K562 (cell line): ENCODE data around the gene GMDS. TPM values are rescaled to one million over a fixed set of nuclear protein-coding genes. Genes with fewer than 3 reads are reported as not detected.

Experiments used
- ATAC-seq: fragments of 200-7000 bp; cut with Tn5 transposase; 3 replicates; pipeline ENCODE4 v1.9.1; 2020; ENCODE audit warnings: moderate library complexity
- BruUV-seq: library from RNA; stranded (reverse); fragments of 400-500 nt; replicated peaks from 2 replicates; lab custom pipeline; 2021; lab: Mats Ljungman, UMichigan
- CTCF ChIA-PET: fragments of 300-600 bp; formaldehyde crosslinking; extraction: SDS; loops from one replicate; lab custom pipeline; 2021; ENCODE audit warnings: low intra/inter-chr PET ratio; lab: Yijun Ruan, JAX
- POLR2A ChIA-PET: fragments of 300-600, 350-650 bp; sonication (Branson Sonifier 250); formaldehyde crosslinking; extraction: SDS; loops from one replicate; lab custom pipeline; 2021; ENCODE audit warnings: antibody characterized with exemption, inconsistent platforms; lab: Yijun Ruan, JAX
- DNase-seq, 4 experiments: peaks; one replicate each; pipeline versions ENCODE4 v3.0.0 to v3.0.0-alpha.2; 2011 to 2018; ENCODE audit warnings: low spot score in 3 of 4, mixed read lengths in 3 of 4; ENCODE audit errors: extremely low read depth in 1 of 4
- FAIRE-seq: peaks from 2 replicates; lab custom pipeline; 2011; peaks lifted over from hg19 to GRCh38; lab: Jason Lieb, UNC
- H2AFZ ChIP-seq: 2 replicates; pipeline ENCODE4 v1.6.0; 2011; ENCODE audit warnings: low read depth, low read length, control low read depth, inconsistent platforms
- H3K27ac ChIP-seq: fragments of 200-600 bp; 3 replicates; pipeline ENCODE4 v1.8.0; 2011; ENCODE audit warnings: low read depth, mild to moderate bottlenecking, control low read depth, inconsistent platforms, low read length, moderate library complexity, mixed read lengths; ENCODE audit errors: extremely low read depth
- H3K27me3 ChIP-seq, 2 experiments: fragments of 300-600 bp in 1 of 2; 2 replicates in 1 of 2; 3 replicates in 1 of 2; pipeline versions ENCODE4 v1.6.0 to v1.8.0; 2011; ENCODE audit warnings: inconsistent platforms in 2 of 2, low read length in 2 of 2, mild to moderate bottlenecking in 1 of 2, mixed read lengths in 1 of 2, moderate library complexity in 1 of 2; ENCODE audit not compliant: control insufficient read depth in 2 of 2, insufficient read depth in 2 of 2
- H3K36me3 ChIP-seq: fragments of 300-600 bp; 3 replicates; pipeline ENCODE4 v1.8.0; 2011; ENCODE audit warnings: mild to moderate bottlenecking, low read length, inconsistent platforms; ENCODE audit not compliant: control insufficient read depth, insufficient read depth
- H3K4me1 ChIP-seq, 2 experiments: fragments of 200-600 bp in 1 of 2; replicated peaks in 1 of 2; 2 replicates in 1 of 2; 3 replicates in 1 of 2; pipeline versions ENCODE4 v1.5.1 to v1.8.0; 2011; ENCODE audit warnings: inconsistent platforms in 2 of 2, low read length in 2 of 2, mild to moderate bottlenecking in 1 of 2, mixed read lengths in 1 of 2, moderate library complexity in 1 of 2; ENCODE audit not compliant: control insufficient read depth in 2 of 2, insufficient read depth in 2 of 2
- H3K4me2 ChIP-seq: 2 replicates; pipeline ENCODE4 v1.6.1; 2011; ENCODE audit warnings: low read length, control low read depth, inconsistent platforms, mixed read lengths; ENCODE audit not compliant: insufficient read depth
- H3K4me3 ChIP-seq: fragments of 200-600 bp; sonication (generic), shearing (Covaris generic); 2 replicates; pipeline ENCODE4 v1.5.1; 2016; ENCODE audit warnings: control low read depth, inconsistent platforms
- H3K79me2 ChIP-seq: fragments of 200-600 bp; 3 replicates; pipeline ENCODE4 v1.8.0; 2011; ENCODE audit warnings: low read length, inconsistent platforms; ENCODE audit not compliant: control insufficient read depth, insufficient read depth
- H3K9ac ChIP-seq, 2 experiments: 2 replicates each; pipeline versions ENCODE4 v1.6.0 to v1.6.1; 2011; ENCODE audit warnings: low read depth in 2 of 2, low read length in 2 of 2, control low read depth in 1 of 2, inconsistent platforms in 1 of 2, mild to moderate bottlenecking in 1 of 2, mixed read lengths in 1 of 2; ENCODE audit not compliant: insufficient read depth in 1 of 2
- H3K9me1 ChIP-seq: one replicate; pipeline ENCODE4 v1.6.0; 2011; ENCODE audit warnings: inconsistent platforms, mild to moderate bottlenecking, low read length, moderate library complexity; ENCODE audit not compliant: control insufficient read depth, insufficient read depth
- H3K9me3 ChIP-seq: replicated peaks from 2 replicates; pipeline ENCODE4 v1.5.1; 2011; ENCODE audit warnings: low read depth, low read length, inconsistent platforms; ENCODE audit not compliant: control insufficient read depth, insufficient read depth
- H4K20me1 ChIP-seq: replicated peaks from 2 replicates; pipeline ENCODE4 v1.6.1; 2011; ENCODE audit warnings: low read length, inconsistent platforms, mixed read lengths; ENCODE audit not compliant: control insufficient read depth, insufficient read depth
- ATF4 ChIP-seq: fragments of 450-650 bp; formaldehyde crosslinking; IDR thresholded peaks from 2 replicates; pipeline ENCODE4 v1.4.0; 2022; ENCODE audit warnings: mild to moderate bottlenecking, moderate library complexity
- CHD2 ChIP-seq: IDR thresholded peaks from 2 replicates; pipeline ENCODE4 v1.6.1; 2011; ENCODE audit warnings: low read depth, low read length
- ELF1 ChIP-seq: fragments of 200-800 bp; sonication (Bioruptor generic); IDR thresholded peaks from 2 replicates; pipeline ENCODE4 v1.6.1; 2016; ENCODE audit warnings: missing genetic modification characterization, missing compliant biosample characterization
- GTF3C2 ChIP-seq: IDR thresholded peaks from 3 replicates; pipeline ENCODE4 v1.6.1; 2011; ENCODE audit warnings: borderline replicate concordance, mild to moderate bottlenecking, moderate library complexity; ENCODE audit not compliant: insufficient read length; ENCODE audit errors: extremely low read depth
- MECOM ChIP-seq: fragments of 250-450 bp; sonication (Bioruptor Pico); IDR thresholded peaks from 2 replicates; pipeline ENCODE4 v1.8.0; 2022; ENCODE audit warnings: inconsistent platforms
- MTA3 ChIP-seq: fragments of 450-650 bp; formaldehyde crosslinking; IDR thresholded peaks from 2 replicates; pipeline ENCODE4 v1.6.1; 2017; ENCODE audit warnings: mild to moderate bottlenecking, borderline replicate concordance
- SIN3A ChIP-seq, 2 experiments: fragments of 150-350 bp in 1 of 2; IDR thresholded peaks; 2 replicates each; pipeline ENCODE4 v1.6.1; 2011 to 2016; ENCODE audit warnings: borderline replicate concordance in 2 of 2, low read depth in 2 of 2, low read length in 2 of 2, mild to moderate bottlenecking in 2 of 2, moderate library complexity in 2 of 2; ENCODE audit not compliant: control insufficient read depth in 1 of 2
- SMARCA5 ChIP-seq: fragments of 450-650 bp; IDR thresholded peaks from 2 replicates; pipeline ENCODE4 v1.6.1; 2016
- THAP7 ChIP-seq: fragments of 250-450 bp; sonication (Bioruptor Pico); IDR thresholded peaks from 2 replicates; pipeline ENCODE4 v1.5.0; 2021
- ZBTB43 ChIP-seq: sonication (generic); formaldehyde crosslinking; IDR thresholded peaks from 2 replicates; pipeline ENCODE4 v1.8.0; 2023; ENCODE audit warnings: mild to moderate bottlenecking, missing genetic modification reagents
- WGBS: fragments of 100-300 bp; shearing (Covaris generic); methylation state at CpG from one replicate; pipeline ENCODE4 v1.1.6; 2016; ENCODE audit warnings: low coverage, mixed read lengths; ENCODE audit not compliant: insufficient coverage; ENCODE audit errors: missing lambda C conversion rate; 5-methylcytosine and 5-hydroxymethylcytosine counted together
- in situ Hi-C: fragments of 300-500 bp; cut with MboI; formaldehyde crosslinking; loops from 4 replicates; pipeline ENCODE4 v1.15.0; 2018; ENCODE audit warnings: inconsistent platforms, mixed read lengths
- intact Hi-C: fragments of 100-400 bp; cut with micrococcal nuclease; formaldehyde crosslinking; loops from 2 replicates; pipeline ENCODE4 v1.14.2; 2022
- polyA plus RNA-seq, 8 experiments: library from polyadenylated mRNA; depleted of rRNA in 4 of 8; stranded (reverse) in 5 of 8; unstranded in 3 of 8; fragments of >200 nt; fragmentation: Nextera tagmentation in 2 of 8; fragmentation: Illumina TruSeq in 1 of 8; extraction: Ambion mirVana in 2 of 8; extraction: Trizol in 1 of 8; gene quantifications; 2 replicates each; pipeline versions ENCODE4 v1.2.1 to v1.2.3, GENCODE V29; 2011 to 2014; ENCODE audit warnings: inconsistent platforms in 1 of 8, missing spikeins in 1 of 8
- total RNA-seq, 7 experiments: library from RNA; depleted of rRNA in 6 of 7; stranded (reverse); fragments of >200 nt in 6 of 7; fragmentation: Illumina TruSeq in 2 of 7; extraction: Trizol in 2 of 7; gene quantifications; 2 replicates each; pipeline versions ENCODE4 v1.2.1 to v1.2.3, GENCODE V29; 2011 to 2021; ENCODE audit warnings: low replicate concordance in 1 of 7
- TF ChIP-seq, protein P1 (sequence below): fragments of 150-350 bp; conservative IDR thresholded peaks from 2 replicates; pipeline ENCODE4 v1.6.1; 2014; ENCODE audit warnings: low read length

Gene GMDS
- total and polyA plus RNA-seq, 9 of the 15 experiments (the other 6 are each of a cell fraction or from before 2014, with no cell fraction given), result 0.48 to 31.8 (median 13.4) TPM

DNA sequence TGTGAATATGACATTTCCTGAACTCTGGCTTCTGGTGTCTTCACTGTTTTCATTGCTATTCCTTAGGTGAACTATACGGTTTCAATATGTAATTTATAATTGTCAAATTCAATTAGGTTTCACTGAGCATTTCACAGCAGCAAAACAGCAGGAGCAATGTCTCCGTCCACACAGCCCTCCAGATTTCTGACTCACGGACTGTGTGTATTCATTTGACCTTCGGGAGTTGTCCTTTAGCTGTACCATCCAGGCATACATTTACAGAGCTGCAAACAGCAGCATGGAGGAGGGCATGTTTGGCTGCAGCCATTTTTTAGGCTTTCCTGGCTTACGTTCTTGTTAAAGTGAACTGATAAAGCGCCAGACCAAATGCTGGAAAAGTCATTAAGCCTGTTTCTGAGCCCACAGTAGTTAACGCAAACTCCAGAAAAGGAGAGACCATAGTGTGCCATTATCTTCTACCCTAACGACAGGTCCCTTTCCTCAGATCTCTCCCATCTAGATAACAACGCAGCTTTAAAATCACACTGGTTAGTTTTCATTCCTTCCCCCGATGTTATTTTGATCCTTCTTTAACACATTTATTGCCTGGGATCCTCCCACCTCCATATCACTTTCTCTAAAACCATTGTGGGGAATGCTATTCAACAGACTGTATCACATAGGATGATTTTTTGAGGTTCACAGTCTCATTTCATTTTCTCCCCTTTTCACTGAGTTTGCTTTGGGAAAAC lies 617.4 kb downstream of the GMDS start:
- intact Hi-C loops, result no loop called here
- no peaks in the 10 kb centered on the region; the same call in 1 of the 2 replicates for H4K20me1 ChIP-seq
- in situ Hi-C loops, result no loop called here
- no peak overlapping the region for H3K4me3 ChIP-seq
- H3K4me2 ChIP-seq, result no peak overlapping the region
- H3K9ac ChIP-seq, result no peak overlapping the region
- H3K27me3 ChIP-seq, result peaks cover 48 to 59% of the 10 kb centered on the region in 2 experiments
- no TSS peak for BruUV-seq
- CTCF ChIA-PET, result no interaction called here
- WGBS, result 0% methylated on average over 10 of the region's 10 CpGs
- H2AFZ ChIP-seq, result no peak overlapping the region
- POLR2A ChIA-PET, result interaction anchor here (0.8 to 1.6 kb wide), 2 partner anchors 9 to 12 kb away, joined by 3 to 9 read pairs; no protein-coding TSS in a partner anchor
- H3K27ac ChIP-seq, result no peak overlapping the region
- H3K9me1 ChIP-seq, result no peaks in the 10 kb centered on the region
- H3K36me3 ChIP-seq, result no peaks in the 10 kb centered on the region
- H3K79me2 ChIP-seq, result no peaks in the 10 kb centered on the region
- ATAC-seq (no peak), FAIRE-seq (no peak), DNase-seq (no peak)
- peaks cover 8 to 9% of the 10 kb centered on the region in 2 experiments; a peak in 3 of 5 replicates for H3K4me1 ChIP-seq
- H3K9me3 ChIP-seq, result no peaks in the 10 kb centered on the region
- TF ChIP-seq SMARCA5 (no peak), THAP7 (CRISPR knock-in tag) (no peak), ATF4 (no peak), ELF1 (tag) (no peak), ZBTB43 (CRISPR knock-in tag) (no peak), MECOM (no peak), SIN3A (IDR thresholded peaks at IDR 0.05; ENCODE audit: borderline replicate concordance in 2 of 2, control insufficient read depth in 1 of 2, low read depth in 2 of 2, low read length in 2 of 2) (no peak), MTA3 (no peak), CHD2 (no peak), GTF3C2 (no peak)
- TF ChIP-seq, protein P1, sequence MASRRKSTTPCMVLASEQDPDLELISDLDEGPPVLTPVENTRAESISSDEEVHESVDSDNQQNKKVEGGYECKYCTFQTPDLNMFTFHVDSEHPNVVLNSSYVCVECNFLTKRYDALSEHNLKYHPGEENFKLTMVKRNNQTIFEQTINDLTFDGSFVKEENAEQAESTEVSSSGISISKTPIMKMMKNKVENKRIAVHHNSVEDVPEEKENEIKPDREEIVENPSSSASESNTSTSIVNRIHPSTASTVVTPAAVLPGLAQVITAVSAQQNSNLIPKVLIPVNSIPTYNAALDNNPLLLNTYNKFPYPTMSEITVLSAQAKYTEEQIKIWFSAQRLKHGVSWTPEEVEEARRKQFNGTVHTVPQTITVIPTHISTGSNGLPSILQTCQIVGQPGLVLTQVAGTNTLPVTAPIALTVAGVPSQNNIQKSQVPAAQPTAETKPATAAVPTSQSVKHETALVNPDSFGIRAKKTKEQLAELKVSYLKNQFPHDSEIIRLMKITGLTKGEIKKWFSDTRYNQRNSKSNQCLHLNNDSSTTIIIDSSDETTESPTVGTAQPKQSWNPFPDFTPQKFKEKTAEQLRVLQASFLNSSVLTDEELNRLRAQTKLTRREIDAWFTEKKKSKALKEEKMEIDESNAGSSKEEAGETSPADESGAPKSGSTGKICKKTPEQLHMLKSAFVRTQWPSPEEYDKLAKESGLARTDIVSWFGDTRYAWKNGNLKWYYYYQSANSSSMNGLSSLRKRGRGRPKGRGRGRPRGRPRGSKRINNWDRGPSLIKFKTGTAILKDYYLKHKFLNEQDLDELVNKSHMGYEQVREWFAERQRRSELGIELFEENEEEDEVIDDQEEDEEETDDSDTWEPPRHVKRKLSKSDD, result no peak
